HG03439 (cell line): ENCODE data around the gene JUND.

Source experiments
- ATAC-seq: cut with Tn5 transposase; IDR thresholded peaks from one replicate; pipeline ENCODE4 v1.9.1; 2021; ENCODE audit warnings: mild to moderate bottlenecking, moderate library complexity; ENCODE audit not compliant: unreplicated experiment

JUND gene

GRCh38 chr19:18308948-18309325 lies 27.5 kb upstream of the JUND start:
- ATAC-seq = no peak

- ATAC-seq = no peak
Measured at GRCh38 chr19:18308051-18308947, 26.9 kb upstream of the JUND start.

- ATAC-seq = no peak
Measured at GRCh38 chr19:18307271-18307681, 25.9 kb upstream of the JUND start.

GRCh38 chr19:18306888-18307260 lies 25.5 kb upstream of the JUND start:
- no peak for ATAC-seq

- ATAC-seq = no peak
Measured at GRCh38 chr19:18306209-18306887, 24.9 kb upstream of the JUND start.

GRCh38 chr19:18304458-18305310 lies 23.3 kb upstream of the JUND start:
- ATAC-seq = no peak

- no peak for ATAC-seq
Measured at GRCh38 chr19:18304208-18304457, 22.7 kb upstream of the JUND start.

- no peak for ATAC-seq
Measured at GRCh38 chr19:18301718-18302111, 20.3 kb upstream of the JUND start.

GRCh38 chr19:18300930-18301717 lies 19.7 kb upstream of the JUND start:
- no peak for ATAC-seq

- ATAC-seq = no peak
Measured at GRCh38 chr19:18299654-18300053, 18.2 kb upstream of the JUND start.

GRCh38 chr19:18298601-18299000 lies 17.2 kb upstream of the JUND start:
- ATAC-seq = no peak

GRCh38 chr19:18297308-18297707 lies 15.9 kb upstream of the JUND start:
- ATAC-seq = no peak

- ATAC-seq = no peak
Measured at GRCh38 chr19:18295034-18295451, 13.6 kb upstream of the JUND start.

GRCh38 chr19:18294467-18294864 lies 13.0 kb upstream of the JUND start:
- ATAC-seq = no peak

- no peak for ATAC-seq
Measured at GRCh38 chr19:18293642-18294466, 12.4 kb upstream of the JUND start.

GRCh38 chr19:18292810-18293641 lies 11.6 kb upstream of the JUND start:
- ATAC-seq = no peak

GRCh38 chr19:18292462-18292809 lies 11.0 kb upstream of the JUND start:
- ATAC-seq = no peak

GRCh38 chr19:18291590-18292461 lies 10.4 kb upstream of the JUND start:
- ATAC-seq = peak; percentile 51
